HG02870 (cell line): ENCODE measurements around the gene TRAPPC5.

Experiments
- ATAC-seq: cut with Tn5 transposase; IDR thresholded peaks from one replicate; pipeline ENCODE4 v1.9.1; 2021; ENCODE audit warnings: mild to moderate bottlenecking, moderate library complexity; ENCODE audit not compliant: unreplicated experiment

The TRAPPC5 gene

GRCh38 chr19:7645656-7646425 is 34.8 kb upstream of the TRAPPC5 start:
- no peak for ATAC-seq

DNA sequence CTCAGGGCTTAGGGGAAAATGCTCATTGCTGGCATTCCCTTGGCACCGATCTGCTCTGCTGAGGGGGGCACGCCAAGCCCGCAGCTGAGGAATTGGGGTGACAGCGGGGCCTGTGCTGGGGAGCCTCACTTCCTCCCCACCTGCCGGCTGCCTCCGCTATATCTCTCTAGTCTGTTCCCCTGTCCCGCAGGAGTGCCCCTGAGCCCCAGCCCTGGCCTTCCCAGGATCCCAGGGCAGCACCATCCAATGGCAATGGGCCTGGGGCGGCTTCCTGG is 34.3 kb upstream of the TRAPPC5 start:
- ATAC-seq, result no peak

GRCh38 chr19:7647156-7647555 is 33.5 kb upstream of the TRAPPC5 start:
- no peak for ATAC-seq

- ATAC-seq, result no peak
Observed at GRCh38 chr19:7648265-7649014, 32.2 kb upstream of the TRAPPC5 start.

DNA sequence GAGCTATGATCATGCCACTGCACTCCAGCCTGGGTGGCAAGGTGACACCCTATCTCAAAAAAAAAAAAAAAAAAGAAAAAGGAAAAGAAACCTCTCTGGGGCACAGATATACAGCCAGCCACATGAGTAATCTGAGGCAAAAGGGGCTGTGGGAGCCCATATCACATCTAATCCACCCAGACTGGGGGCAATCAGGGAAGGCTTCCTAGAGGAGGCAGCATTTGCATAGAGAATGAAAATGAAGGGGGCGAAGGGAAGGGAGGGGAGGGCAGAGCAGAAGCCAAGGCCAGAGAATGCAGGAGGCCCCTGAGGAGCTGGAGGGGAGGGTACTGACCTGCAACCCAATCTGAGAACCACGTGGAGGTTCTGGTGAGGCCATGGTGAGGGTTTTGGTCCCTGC is 30.5 kb upstream of the TRAPPC5 start:
- ATAC-seq, result no peak

DNA sequence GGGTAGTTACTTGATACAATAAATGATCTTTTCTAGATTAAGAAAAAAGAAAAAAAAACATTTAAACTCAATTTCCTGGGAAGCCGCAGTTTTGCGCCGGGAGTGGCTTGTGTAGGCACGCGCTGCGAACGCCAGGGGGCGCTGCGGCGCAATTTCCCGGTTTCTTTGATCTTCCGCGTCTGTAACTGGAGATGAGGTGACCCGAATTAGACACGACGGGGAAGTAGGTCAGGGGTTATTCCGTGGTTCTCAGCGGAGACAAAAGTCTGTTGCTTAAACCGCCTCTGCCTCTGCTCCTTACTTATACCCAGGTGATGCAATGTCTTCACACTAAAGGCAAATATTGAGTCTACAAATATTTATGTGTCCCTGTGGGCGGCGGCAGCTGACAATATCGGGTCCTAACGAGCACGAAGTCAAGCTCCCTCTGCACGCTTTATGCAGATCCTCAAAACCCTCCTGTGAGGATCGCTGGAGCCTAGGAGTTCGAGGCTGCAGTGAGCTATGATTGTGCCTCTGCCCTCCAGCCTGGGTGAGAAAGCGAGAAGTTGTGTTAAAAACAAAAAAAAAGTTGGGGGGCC is 28.5 kb upstream of the TRAPPC5 start:
- no peak for ATAC-seq

- no peak for ATAC-seq
Observed at GRCh38 chr19:7654401-7654800, 26.2 kb upstream of the TRAPPC5 start.

GRCh38 chr19:7655581-7655980 is 25.1 kb upstream of the TRAPPC5 start:
- no peak for ATAC-seq

DNA sequence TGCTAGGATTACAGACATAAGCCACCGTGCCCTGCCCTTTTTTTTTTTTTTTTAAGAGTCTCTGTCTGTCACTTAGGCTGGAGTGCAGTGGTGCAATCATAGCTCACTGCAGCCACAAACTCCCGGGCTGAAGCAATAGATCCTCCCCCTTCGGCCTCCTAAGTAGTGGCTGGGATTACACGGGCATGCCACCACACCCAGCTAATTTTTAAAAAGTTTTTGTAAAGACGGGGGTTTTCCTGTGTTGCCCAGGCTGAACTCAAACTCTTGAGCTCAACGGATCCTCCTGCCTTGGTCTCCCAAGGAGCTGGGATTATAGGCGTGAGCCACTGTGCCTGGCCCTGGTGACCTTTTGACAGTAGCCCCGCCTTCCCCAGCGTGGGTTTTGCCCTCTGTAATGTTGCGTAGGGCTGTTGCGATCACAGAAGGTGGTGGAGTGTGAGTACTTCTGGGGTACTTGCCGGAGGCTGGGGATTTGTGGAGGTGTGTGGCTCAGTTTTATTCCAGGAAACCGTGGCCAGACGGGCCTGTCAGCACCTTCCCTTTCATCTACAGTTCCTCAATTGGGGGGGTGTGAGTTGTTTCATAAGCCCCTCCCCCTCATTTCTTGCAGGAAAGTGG is 23.4 kb upstream of the TRAPPC5 start:
- no peak for ATAC-seq

DNA sequence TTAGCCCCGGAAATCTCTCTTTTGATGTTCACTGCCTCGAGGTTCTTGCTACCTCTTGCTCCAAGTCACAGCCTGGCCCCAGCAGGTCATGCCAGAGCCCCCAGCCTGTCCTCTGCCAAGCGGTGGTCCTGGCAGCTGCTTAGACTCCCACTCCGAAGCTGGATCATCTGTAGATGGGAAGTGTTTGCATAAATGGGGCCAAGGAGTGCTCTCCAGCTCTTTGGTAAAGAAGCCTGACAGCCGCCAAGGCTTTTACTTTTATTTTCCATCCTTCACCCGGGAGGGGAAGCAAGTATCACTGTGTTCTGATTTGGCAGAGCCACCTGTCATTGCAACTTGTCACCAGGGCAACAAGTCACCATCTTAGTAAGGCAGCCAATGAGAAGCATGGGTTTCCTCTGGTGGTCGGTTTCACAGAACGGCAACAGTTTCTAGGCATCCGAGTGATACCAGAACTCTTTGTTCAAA is 22.4 kb upstream of the TRAPPC5 start:
- no peak for ATAC-seq

GRCh38 chr19:7661744-7662538 is 18.7 kb upstream of the TRAPPC5 start:
- no peak for ATAC-seq

GRCh38 chr19:7662657-7663056 is 18.0 kb upstream of the TRAPPC5 start:
- no peak for ATAC-seq

DNA sequence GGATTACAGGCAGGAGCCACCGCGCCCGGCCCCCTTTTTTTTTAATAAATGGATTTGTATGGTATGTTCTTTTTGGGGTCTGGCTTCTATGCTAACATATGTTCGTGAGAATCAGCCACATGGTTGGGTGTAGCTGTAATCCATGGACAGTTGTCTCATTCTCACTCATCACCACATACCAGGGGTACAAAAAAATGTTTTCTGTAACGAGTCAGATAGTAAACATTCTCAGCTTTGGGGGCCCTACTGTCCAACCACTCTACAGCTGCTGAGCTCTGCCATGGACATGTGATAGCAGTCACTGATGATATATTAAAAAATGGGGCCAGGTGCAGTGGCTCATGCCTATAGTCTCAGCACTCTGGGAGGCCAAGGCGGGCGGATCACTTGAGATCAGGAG is 16.9 kb upstream of the TRAPPC5 start:
- ATAC-seq, result no peak

DNA sequence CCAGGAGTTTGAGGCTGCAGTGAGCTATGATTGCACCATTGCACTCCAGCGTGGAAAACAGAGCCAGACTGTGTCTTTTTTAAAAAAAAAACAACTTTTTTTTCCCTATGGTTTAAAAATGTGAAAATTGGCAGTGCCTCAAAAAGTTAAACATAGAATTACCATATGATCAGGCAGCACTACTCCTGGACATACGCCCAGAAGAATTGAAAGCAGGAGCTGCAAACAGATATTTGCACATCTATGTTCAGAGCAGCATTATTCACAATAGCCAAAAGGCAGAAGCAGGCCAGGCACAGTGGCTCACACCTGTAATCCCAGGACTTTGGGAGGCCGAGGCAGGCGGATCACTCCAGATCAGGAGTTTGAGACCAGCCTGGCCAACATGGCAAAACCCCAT is 15.6 kb upstream of the TRAPPC5 start:
- no peak for ATAC-seq

- ATAC-seq, result no peak
Observed at GRCh38 chr19:7668842-7669241, 11.8 kb upstream of the TRAPPC5 start, which contains the start of gene RETN. Gene RETN, plus strand, starts transcription at chr19:7669049. Its CDS starts 278 bp downstream, at chr19:7669327.

DNA sequence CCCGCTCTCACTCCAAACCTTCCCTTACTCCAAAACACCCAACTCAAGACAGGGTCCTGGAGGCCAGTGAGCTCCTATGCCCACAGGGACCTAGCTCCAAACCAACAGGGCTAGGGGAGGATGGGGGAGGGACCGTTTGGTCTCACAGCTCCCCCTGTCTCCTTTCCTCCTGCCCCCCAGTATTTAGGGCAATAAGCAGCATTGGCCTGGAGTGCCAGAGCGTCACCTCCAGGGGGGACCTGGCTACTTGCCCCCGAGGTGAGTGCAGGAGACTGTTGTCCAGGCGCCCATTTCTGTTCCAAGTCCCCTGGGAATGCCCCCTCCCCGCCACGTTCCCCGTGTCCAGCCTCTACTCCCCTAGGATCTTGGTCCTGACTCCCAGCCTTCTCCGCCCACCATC is 11.0 kb upstream of the TRAPPC5 start:
- ATAC-seq, result no peak

DNA sequence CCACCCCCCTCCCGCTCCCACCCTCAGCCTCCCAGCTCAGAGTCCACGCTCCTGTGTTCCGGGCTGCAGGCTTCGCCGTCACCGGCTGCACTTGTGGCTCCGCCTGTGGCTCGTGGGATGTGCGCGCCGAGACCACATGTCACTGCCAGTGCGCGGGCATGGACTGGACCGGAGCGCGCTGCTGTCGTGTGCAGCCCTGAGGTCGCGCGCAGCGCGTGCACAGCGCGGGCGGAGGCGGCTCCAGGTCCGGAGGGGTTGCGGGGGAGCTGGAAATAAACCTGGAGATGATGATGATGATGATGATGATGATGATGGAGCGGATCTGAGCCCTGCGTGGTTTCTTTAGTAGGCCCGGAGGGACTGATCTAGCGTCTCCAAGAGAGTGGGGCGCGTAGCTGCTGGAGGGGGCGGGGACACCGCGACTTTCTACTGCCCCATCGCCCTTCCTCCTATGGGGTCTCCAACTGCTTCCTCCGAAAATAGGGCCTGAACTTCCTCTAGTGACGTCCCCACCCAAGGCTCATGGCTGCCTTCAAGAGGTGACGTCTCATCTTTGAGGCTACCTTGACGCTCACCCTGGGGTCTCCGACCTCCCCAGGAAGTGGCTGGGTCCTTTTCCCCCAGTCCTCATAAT is 10.4 kb upstream of the TRAPPC5 start:
- no peak for ATAC-seq

- ATAC-seq, result no peak
Observed at GRCh38 chr19:7670790-7671189, 9.8 kb upstream of the TRAPPC5 start.

DNA sequence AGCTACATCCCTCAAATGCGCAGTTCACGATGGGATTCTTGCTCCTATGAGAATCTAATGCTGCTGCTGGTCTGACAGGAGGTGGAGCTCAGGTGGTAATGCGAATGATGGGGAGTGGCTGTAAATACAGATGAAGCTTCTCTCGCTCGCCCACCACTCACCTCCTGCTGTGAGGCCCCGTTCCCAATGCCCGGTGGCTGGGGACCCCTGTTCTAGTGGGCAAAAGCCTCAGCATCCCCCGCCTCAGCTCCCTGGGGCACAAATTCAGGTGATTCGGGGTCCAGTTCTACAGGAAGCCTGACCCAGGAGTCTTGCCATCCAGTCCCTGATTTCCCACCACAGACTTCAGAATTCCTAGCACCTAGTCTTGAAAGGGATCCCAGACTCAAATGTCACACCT is 8.1 kb upstream of the TRAPPC5 start:
- ATAC-seq, result no peak
